ENCODE data around the gene ACSBG1. TPM values are rescaled to one million over a fixed set of nuclear protein-coding genes. Genes with fewer than 3 reads are reported as not detected.

Gene ACSBG1
- total RNA-seq, 4 donors from 2014 or later = not detected

DNA sequence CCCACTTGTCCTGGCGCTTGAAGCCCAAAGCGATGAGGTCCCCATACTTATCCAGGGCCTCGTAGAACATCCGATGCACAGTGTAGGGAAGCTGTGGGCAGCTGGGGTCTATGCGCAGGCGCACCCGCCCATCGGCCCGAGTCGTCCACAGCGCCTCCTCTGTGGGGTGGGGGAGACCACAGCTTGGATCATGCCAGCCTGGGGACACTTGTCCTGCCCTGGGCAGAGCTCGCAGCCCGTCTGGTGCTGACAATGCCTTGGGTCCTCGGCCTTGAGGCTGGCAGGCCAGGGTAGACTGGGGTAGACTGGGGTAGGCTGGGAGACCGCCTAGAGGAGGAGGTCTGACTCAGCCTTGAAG is 39.8 kb downstream of the ACSBG1 start:
- DNase-seq (ENCODE audit: low spot score) (no peak), ATAC-seq (ENCODE audit: low FRiP score) (no peak)
- TF ChIP-seq, protein P1, sequence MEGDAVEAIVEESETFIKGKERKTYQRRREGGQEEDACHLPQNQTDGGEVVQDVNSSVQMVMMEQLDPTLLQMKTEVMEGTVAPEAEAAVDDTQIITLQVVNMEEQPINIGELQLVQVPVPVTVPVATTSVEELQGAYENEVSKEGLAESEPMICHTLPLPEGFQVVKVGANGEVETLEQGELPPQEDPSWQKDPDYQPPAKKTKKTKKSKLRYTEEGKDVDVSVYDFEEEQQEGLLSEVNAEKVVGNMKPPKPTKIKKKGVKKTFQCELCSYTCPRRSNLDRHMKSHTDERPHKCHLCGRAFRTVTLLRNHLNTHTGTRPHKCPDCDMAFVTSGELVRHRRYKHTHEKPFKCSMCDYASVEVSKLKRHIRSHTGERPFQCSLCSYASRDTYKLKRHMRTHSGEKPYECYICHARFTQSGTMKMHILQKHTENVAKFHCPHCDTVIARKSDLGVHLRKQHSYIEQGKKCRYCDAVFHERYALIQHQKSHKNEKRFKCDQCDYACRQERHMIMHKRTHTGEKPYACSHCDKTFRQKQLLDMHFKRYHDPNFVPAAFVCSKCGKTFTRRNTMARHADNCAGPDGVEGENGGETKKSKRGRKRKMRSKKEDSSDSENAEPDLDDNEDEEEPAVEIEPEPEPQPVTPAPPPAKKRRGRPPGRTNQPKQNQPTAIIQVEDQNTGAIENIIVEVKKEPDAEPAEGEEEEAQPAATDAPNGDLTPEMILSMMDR (IDR thresholded peaks at IDR 0.05) = no peak

DNA sequence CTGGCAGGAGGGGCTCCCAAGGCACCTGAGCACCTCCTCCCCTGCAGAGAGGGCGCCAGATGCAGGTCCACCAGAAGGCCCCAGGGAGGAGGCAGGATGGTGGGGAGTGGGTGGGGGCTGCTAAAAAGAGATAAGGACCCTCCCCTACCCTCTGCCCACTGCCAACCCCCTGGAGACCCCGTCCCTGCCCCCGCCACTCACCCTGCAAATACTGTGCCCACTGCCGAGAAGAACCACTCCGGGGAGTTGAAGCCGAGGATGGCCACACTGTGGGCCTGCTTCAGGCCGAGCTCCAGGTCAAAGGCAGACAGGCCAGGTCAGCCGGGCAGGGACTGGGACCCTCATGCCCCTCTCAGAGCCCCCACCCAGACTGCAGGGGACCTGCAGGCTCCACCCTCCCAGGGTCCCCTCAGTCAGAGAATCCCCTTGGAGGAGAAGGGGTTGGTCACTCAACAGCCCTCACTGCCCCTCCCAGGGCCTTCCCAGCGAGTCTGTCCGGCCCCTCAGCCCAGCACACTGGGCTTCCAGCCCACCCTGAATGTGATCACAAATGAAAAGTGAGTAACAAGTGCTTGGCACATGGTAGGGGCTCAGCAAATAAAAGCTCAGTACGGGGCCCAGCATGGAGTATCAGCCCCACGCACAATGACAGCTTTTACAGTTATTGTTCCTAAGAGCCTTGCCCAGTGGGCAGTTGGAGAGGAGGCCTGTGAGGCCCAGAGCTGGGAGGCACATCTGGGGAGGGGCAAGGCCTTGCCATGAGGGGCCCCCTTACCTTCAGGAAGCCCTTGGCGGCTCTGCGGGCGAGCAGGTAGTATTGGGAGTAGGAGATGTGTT is 40.4 kb downstream of the ACSBG1 start:
- TF ChIP-seq, protein P1 (IDR thresholded peaks at IDR 0.05) = no peak
- no peak for ATAC-seq (ENCODE audit: low FRiP score)
- DNase-seq (ENCODE audit: low spot score) = no peak

DNA sequence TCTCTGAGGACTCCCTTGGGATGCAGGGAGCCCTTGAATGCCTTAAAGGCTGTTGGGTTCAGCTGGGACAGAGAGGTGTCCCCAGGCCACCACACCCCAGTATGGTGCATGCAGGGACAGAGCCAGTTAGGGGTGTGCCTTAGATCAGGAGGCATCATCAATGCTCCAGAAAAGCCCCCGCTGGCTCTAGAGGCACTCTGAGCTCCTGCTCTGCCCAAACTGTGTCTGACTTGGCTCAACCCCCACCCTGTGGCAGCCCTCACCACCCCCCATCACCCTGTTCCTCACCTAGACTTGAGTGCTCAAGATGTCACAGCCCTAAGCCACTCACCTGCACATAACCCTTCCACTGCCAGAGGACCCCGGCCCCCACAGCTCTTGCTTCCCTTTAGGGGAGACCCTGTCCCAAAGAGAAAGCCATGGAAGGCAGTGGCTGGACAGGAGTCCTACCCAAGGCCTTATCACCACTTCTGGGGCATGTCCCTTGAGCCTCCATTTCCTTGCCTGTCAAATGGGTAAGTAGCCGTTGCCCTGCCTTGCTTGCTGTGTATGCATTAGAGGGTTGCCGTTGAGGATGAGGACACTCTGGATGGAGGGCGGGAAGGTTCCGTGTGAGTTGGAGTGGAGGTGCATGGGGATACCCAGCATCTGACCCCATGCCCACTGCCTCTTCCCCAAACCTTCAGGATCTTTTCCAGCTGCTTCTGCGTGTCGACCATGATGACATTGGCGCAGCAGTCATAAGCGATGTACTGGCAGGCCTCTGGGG is 41.4 kb downstream of the ACSBG1 start:
- TF ChIP-seq, protein P1 (IDR thresholded peaks at IDR 0.05) = no peak
- no peak for DNase-seq (ENCODE audit: low spot score)
- no peak for ATAC-seq (ENCODE audit: low FRiP score)

DNA sequence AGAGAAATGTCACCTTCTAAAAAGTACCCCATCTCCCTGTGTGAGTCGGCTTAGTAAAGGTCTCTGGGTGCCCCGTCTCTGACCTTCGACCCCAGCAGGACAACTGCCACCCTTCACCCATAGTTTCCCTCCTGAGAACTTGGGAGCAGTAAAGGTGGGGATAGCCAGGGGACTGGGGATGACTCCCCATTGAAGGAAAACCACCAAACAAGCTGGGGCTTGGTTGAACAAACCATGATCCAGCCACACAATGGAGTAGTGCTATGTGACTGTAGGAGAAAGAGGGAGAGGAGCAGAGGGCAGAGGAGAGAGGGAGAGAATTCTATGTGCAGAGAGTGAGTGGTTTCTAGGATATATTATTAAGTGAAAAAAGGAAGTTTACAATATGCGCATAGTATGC is 51.5 kb downstream of the ACSBG1 start:
- DNase-seq (ENCODE audit: low spot score) (no peak), ATAC-seq (ENCODE audit: low FRiP score) (no peak)
- TF ChIP-seq, protein P1 (IDR thresholded peaks at IDR 0.05) = no peak

DNA sequence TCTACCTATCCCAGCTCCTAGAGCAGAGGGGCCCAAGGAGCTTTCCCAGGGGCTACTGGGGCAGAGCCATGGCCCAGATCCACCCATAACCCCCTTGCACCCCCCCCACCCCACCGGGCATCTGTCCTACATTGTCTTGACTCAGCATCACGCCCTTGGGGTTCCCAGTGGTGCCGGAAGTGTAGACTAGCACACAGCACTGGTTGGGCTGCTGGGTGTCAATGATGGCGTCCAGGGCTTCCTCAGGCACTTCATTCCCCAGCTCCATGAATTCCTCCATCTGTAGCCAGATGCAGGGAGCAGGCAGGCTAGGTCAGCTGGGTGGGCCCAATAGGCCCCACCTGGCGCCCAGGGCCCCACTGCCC is 52.0 kb downstream of the ACSBG1 start:
- DNase-seq (ENCODE audit: low spot score) = no peak
- no peak for ATAC-seq (ENCODE audit: low FRiP score)
- TF ChIP-seq, protein P1 (IDR thresholded peaks at IDR 0.05) = no peak

DNA sequence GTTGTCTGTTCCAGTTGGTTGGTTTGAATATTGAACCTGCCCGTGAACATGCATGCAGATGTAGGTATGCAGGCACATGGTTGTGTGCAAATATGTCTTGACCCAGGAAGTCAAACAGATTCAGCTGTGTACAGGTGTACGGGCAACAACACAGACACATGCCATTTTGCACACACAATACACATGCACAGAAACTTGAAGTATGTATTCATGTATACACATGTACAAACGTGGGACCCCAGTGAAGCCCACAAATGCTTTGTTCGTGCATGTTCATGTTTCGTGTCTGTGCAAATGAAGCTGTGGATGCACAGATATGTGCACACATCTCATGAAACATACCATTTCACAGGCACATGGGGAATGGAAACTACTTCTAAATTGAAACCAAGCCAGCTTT is 54.5 kb downstream of the ACSBG1 start:
- TF ChIP-seq, protein P1 (IDR thresholded peaks at IDR 0.05) = no peak
- DNase-seq (ENCODE audit: low spot score) (no peak), ATAC-seq (ENCODE audit: low FRiP score) (no peak)
